ENCODE results near the gene ARHGAP28.
"Not testable (repeated sequence)": the region's sequence is repeated elsewhere in the genome, so short reads cannot be mapped to it uniquely, and the experiment has no call there.

Gene ARHGAP28

DNA sequence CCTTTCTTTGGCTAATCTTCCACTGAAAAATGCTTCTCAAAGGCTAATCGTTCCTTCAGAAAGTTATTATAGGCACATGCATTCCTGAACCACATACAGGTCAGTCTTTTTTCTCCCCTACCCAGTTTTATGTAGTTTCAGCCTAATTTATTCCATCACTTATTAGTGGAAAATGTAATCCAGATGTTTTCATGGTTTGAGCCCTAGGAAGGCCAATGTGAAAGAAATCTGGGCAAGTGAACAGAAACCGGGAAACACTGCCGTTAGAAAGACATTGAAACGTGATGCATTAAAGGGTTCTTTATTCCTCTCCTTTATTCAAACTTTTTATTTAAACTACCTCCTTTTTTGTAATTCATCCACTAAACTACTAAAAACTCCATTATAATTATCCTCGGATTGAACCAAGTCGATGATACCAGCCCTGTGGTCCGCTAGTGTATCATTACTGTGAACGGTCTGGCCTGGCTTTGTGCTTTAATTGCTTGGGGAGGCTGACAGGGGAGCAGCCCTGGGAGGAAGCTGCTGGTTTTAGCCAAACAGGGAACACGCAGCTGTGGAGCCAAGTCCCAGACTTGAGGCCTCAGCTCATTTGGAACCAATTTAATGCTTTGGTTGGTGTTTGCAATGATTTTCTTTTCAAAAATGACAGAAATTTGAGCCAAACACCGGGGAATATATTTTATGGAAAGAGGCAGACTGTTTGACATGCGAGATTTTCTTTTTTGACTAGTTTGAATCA lies 149.2 kb downstream of the ARHGAP28 start:
- no peak for DNase-seq

DNA sequence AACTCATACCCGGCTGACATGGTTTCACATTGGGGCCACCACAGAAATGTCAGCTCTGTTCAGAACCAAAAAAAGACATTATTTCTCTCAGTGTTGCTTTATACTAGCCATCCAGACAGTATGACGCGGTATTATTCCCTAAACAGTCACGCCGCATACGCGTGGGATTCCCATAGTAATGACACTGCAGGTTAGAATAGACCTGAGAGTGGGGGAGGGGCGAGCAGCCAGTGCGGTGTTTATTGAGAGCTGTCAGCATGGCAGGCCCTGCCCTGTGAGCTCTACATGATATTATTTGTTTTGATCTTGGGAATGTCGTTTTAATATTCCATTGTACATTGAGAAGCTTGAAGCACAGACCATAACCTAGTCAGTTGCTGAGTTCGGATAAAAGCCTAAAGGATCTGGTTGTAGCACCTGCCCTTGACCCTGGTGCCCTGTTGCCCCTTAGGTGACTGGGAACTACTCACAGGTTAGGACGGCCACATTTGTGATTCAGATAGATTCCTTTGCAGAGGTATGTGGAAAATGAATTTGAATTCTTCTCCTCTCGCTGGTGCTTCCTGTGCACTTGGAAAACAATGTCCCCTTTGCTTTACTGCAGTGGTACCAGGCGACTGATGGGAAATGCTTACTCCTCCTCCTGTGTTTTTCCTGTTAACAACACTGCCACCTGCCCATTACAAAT lies 150.1 kb downstream of the ARHGAP28 start:
- DNase-seq: no peak

DNA sequence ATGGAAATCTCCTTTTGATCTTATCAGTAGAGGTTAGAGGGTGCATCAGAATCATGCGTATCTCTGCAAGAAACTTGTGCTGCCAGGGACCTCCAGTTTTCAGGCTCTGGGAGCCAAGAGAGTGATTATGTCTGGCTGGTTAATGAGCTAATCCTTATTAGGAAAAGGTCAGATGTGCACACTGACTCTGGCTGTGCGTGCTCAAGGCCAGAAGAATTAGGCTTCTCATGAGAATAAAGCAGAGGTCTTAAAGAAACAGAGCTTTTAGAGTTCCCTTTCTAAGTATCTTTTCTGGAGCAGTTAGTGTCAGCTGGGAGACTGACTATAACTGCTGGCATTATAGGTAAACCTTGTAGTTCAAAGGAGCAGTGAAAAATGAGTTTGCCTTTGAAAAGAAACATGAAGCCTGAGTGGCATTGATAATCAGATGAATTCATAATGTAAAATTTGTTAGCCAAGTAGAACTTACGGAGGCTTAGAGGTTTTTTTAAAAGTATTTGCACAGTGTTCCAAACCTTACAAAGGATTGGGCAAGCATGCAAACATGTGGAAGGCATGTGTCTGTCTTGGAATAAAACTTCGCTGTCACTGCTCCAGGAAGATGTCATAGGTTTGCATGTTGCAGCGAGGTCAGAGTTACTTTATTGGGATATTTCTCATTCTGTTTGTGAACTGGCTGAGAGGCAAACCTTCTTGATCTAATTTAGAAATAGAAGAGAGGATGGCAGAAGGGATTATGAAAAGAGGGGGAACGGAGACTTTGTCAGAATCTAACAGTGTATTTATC lies 151.7 kb downstream of the ARHGAP28 start:
- no peak for DNase-seq

DNA sequence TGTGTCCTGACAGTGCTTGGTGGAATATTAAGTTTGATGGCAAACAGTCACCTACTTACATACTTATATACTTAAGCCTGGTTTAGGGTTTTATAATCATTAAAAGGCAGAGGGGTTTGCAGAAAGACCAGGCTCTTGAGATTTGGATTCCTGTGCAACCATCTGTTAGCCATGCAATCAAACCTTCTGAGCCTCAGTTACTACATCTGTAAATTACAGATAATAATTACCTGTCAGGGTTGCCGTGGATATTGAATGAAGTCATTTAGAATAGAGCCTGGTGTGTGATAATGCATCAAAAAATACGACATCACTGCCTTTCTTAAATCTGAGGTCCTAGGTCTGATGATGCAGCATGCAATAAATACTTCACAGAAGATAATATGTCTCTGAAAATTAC lies 152.9 kb downstream of the ARHGAP28 start:
- no peak for DNase-seq

DNA sequence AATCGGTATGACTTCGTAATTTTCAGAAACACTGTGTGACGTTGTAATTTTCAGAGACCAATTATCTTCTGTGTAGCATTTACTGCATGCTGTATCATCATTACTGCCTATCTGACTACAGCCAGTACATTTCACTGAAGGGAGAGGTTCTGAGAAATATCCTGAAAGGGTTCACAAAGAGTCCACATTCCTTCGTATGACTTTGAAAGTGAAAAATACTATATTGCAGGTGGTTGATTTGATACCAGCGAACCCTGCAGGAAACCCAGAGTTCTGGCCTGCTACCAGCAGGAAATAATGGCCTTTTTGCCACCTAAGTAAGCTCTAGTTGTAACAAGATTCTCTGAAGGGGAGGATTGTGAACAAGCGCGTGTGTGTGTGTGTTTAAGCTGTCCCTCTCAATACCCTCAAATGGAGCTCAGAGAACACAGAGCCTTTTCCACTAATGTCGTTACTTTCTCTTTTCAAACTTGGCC lies 155.5 kb downstream of the ARHGAP28 start:
- no peak for DNase-seq

DNA sequence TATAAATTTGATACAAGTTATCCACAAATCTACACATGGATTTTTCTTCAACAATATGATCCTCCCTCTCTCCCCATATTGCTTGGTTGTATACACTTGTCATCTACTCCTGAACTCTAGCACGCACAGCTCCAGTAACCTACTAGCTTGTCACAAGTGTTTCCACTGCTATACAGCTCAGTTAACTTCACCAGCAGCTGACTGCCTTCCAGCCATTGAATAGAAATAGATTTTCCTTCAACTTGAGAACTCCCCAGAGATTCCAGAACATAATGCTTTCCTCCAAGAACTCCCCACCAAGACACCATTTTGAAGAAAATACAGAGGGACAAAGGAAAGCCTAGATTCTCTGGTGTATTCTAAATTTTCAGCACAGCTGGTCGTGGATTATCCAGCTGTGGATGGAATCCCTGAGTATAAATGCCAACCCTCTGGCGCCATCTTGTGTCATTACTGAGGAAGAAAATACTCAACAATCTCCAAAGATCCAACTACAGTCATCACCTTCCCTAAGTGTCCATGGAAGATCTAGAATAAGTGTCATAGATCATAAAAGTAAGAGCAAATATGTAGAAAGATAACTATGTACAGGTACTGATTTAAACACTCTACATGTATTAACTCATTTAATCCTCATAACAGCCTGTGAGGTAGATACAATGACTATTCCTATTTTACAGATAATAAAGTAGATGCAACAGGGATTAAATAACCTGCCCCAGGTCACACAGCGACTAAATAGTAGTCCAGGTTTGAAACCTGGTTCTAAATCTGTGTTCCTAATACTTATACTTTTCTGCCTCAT lies 156.7 kb downstream of the ARHGAP28 start:
- no peak for DNase-seq

DNA sequence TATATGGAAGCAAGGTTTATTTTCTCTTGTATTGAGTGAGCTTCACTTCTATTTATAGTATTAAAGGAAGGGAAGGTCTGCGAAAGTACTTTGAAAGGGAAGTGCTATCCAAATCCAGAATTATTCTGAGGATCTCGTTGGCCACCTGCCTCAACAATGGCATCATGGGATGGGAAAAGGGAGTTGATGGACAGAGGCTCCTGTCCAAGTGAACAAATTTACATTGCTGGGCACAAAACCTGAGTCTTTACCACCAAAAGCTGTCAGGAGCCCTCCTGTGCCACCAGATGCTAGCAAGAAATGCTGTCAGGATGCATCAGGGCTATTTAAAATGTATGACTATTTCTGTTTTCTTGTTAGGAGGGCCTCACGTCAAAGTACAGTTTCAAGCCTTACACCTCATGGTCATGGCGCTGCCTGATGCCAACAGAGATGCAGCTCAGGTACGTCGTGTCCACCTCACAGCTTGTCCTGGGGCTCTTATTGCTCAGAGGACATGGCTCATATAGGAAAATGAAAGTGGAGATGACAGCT lies 157.3 kb downstream of the ARHGAP28 start:
- DNase-seq: no peak

DNA sequence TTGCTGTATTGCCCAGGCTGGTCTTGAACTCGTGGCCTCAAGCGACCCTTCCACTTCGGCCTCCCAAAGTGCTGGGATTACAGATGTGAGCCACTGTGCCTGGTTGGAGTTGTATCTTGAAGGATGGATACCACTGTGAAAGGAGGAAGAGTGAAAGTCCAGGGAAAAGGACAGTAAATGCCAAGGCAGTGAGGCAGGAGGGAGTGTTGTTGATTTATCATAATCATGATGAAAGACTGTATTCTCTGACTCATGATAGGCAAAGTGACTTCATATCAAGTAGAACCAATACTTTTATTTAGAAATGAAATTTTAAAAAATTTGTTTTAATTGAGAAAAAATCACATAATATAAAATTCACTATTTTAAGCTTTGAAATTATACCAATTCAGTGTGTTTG lies 162.3 kb downstream of the ARHGAP28 start:
- no peak for DNase-seq

DNA sequence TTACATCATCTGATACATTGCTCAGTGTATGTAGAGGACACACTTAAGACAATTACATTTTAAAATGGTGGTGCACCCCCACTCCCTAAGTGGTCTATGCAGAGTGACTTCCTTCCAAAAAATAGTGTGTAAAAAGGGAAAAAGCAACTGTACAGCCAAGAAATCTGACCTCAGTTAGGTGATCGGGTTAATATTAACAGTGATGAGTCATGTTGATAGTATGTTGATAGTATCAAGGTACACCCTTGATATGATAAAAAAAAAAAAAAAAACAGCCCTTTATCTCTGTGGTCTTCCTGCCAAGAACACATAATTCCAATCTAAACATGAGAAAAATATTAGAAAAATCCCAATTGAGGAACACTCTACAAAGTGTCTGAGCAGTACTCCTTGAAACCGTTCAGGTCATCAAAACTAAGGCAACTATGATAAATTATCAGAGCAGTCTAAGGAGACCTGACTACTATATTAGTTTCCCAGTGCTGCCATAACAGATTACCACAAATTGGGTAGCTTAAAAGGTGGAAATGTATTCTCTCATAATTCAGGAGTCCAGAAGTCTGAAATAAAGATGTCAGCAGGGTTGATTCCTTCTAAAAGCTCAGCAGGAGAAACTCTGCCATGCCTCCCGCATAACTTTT lies 171.9 kb downstream of the ARHGAP28 start:
- no peak for DNase-seq

DNA sequence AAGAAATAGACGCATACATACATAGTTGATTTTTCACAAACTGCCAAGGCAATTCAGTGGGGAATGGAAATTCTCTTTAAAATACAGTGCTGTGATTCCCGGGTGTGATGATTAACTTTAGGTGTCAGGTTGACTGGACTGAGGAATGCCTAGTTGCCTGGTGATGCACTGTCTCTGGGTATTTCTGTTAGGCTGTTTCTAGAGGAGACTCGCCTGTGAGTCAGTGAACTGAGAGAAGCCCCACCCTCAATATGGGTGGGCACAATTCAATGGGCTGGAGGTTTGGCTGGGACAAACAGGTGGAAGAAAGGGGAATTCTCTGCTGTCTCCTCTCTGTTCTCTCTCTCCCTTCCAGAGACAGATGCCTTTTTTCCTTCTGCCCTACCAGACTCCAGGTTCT lies 187.6 kb downstream of the ARHGAP28 start:
- DNase-seq: no peak

DNA sequence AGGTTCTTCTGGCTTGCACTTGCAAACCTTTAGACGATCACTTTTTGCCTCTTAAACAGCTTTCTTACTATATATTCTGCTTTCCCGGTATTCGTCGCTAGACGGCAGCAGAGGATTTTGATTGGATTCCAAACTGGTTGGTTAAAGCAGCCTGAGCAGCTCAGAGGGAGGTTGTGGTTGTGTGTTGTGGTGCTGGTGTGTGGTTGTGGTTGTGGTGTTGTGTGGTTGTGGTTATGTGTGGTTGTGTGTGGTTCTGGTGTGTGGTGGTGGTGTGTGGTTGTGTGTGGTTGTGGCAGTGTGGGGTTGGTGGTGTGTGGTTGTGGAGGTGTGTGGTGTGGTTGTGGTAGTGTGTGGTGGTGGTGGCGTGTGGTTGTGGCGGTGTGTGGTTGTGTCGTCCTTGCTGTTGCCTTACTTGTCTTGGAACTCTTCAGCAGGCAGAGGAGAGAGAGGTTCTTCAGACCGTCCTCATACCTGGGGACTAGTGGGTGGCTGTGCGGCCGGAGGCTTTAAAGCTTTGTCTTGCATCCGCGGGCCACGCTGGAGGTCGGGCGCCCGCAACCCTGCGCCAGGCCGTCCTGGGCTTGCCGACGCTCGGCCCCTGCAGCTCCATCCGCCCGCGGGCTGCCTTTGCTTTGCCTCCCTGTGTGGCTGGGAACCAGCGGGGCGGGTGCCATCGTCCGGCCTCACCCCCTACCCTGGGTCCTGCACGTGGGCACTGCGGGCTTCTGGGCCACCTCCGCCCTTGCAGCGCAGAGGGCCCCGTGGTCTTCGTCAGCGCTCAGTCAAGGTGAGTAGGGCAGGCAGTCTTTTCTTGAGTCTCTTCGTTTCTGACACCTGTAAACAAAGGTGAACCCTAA lies 190.8 kb downstream of the ARHGAP28 start:
- no peak for DNase-seq

DNA sequence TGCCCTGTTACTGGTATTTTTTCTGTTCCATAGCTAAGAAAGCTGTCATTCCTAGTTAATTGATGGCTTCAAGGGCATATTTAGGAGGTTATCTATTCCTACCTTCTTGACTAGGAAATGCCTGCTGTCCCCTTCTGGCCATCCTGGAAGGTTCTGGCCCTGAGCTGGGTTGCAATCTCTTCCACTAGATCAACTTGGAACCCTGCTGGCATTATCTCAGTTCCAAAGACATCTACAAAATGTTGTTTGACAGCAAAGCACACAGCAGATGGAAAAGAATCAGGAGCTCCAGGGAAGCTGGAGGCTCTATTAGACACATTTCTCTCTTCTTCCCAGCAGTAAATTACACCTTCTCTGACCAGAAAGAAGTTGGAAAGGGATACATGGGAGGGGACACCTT lies 192.1 kb downstream of the ARHGAP28 start:
- DNase-seq: no peak

DNA sequence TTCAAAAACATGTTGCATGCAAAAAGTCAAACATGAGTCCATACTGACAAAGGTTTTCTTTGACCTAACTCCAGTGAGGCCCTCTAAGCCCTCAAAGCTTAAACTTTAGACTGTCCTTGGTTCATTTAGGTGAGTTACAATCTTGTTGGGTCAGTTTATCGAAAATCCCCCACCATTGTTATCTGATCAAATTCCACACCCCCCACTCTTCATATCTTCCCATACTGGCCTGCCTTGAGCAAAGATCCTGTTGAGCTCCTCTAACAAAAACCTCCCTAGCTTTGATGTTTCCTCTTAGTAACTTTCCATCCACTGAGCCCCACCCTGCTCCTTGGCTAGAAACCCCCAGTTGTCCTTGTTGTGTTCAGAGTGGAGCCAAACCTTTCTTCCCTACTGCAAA lies 193.7 kb downstream of the ARHGAP28 start:
- DNase-seq: no peak

DNA sequence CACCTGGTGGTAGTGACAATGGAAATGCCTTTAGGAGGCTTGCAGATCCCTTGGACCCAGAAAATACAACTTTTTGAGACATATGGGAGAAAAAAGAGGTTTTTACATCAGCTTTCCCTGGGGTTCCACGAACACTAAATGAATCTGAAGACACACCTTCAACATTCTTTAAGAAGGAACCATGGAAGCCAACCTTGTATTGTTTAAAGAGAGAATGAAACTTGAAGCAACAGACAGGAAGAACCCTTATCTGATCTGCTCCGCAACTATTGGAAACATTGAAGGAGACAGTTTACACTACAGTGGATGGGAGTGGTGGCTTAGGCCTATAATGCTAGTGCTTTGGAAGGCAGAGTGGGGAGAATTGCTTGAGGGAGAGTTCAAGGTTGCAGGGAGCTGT lies 197.6 kb downstream of the ARHGAP28 start:
- DNase-seq: no peak

DNA sequence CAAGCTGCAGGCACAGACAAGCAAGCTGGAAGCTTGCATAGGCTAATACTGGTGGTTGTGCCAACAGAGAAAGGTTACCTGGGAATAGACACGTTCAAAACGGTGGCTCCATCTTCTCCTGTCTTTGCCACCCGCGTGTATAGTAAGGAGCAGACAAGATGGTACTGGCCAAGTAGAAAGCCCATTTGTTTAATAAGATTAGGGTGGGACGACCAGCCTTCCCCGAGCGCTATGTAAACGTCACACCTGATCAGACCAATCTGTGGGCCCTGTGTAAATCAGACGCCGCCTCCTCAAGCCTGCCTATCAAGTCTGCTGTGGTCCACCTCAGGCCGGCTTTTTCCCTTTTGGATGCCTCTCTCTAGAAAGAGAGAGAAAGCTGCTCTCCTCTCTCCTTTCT lies 198.8 kb downstream of the ARHGAP28 start:
- no peak for DNase-seq

DNA sequence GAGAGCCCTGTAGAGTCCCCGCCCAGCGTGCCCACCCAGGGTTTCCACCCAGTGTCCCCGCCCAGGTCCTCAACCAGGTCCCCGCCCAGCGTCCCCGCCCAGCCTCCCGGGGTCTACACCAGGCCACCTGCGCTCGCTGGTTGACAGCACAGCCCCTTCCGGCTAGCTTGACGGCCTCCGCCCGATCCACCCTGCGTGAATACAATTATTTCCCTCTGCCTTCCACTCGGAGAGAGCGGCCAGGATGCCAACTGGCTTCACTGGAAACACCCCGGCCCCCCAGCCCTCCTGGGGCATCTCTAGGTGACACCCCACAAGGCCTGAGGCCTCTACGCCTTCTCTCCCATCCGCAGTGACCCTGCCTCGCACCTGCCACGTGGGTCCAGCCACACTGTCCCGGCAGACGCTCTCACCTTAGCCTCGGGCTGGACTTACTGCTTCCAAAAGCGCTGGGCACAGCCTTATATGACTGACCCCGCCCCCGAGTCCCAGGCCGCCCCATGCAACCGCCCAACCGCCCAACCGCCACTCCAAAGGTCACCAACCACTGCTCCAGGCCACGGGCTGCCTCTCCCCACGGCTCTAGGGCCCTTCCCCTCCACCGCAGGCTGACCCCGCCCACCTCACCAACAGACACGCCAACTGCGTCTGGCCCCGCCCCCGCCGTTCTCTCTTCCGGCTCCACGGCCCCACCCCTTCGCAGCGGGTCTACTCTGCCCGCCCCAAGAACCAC lies 200.0 kb downstream of the ARHGAP28 start:
- no peak for DNase-seq

DNA sequence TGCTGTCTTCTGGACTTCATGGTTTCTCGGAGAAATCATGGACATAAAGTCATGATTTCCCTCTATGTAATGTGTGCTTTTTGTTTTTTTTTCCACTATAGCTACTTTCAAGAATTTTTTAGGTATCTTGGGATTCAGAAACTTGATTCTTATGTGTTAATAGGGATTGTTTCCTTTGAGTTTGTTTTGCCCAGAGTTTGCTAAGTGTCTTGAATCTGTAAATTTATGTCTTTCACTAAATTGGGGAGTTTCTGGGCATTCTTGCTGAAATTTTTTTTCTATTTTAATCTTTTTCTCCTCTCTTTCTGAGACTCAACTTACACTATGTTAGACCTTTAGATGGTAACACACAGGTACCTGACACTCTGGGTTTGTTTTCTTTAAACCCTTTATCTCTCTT lies 205.3 kb downstream of the ARHGAP28 start:
- DNase-seq: no peak

DNA sequence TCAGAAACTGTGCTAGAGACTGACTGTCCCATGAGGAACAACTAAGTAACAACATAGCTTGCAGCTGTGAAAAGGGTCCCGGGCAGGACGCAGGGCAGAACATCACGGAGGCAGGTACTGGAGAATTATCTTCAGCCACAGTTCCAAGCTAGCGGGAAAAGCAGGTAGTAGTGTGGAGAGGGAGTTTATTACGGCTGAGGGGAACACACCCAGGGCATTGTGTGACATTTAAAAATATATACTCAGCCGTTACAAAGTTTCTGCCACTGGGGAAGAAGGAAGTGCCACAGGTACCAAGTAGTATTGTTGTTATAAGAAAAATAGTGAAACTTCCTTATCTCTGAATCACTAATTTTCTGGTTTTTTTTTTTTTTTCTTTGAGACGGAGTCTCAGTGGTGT lies 208.5 kb downstream of the ARHGAP28 start:
- DNase-seq: no peak

DNA sequence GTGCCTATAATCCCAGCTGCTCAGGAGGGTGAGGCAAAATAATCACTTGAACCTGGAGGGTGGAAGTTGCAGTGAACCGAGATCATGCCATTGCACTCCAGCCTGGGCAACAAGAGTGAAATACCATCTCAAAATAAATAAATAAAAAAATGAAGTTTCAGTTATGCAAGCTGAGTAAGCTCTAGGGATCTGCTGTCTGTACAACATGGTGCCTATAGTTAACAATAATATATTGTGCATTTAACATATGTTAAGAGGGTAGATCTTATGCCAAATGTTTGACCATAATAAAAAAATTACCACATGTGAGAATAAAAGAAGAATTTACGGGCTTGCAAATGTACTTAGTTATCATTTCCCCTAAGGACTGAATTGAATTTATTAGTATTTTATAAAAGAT lies 208.9 kb downstream of the ARHGAP28 start:
- not testable (repeated sequence) for DNase-seq

DNA sequence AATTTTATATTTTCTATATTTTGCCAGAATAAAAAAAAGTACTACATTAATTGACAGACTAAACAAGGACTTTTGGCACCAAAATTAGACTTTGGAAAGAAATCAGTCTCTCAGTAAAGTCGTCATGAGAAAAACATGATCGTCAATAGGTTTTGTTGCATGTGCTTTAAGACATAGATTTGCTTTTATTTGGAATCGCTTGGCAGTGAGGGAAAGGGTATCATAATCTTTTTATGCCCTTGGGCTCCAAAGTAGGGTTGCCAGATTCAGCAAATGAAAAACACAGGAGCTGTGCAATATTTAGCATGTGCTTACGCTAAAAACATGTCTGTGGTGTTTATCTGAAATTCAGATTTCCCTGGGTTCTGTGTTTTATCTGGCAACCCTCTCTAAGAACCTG lies 210.5 kb downstream of the ARHGAP28 start:
- no peak for DNase-seq
